HG03097 (cell line): ENCODE data around the gene MRPL54.

Source experiments
- ATAC-seq: cut with Tn5 transposase; IDR thresholded peaks from one replicate; pipeline ENCODE4 v1.9.1; 2021; ENCODE audit not compliant: unreplicated experiment, low FRiP score

The MRPL54 gene

GRCh38 chr19:3767050-3767449 is 4.6 kb downstream of the MRPL54 start:
- no peak for ATAC-seq

GRCh38 chr19:3768015-3768747 is 5.7 kb downstream of the MRPL54 start:
- no peak for ATAC-seq

GRCh38 chr19:3768748-3769099 is 6.2 kb downstream of the MRPL54 start:
- no peak for ATAC-seq

- ATAC-seq = no peak
These were observed 7.0 kb downstream of the MRPL54 start for GRCh38 chr19:3769494-3769893.

- no peak for ATAC-seq
These were observed 7.9 kb downstream of the MRPL54 start for GRCh38 chr19:3770136-3770999.

GRCh38 chr19:3771000-3771905 is 8.8 kb downstream of the MRPL54 start:
- ATAC-seq = no peak

- no peak for ATAC-seq
These were observed 9.5 kb downstream of the MRPL54 start, which contains the start of gene RAX2 for GRCh38 chr19:3771906-3772455. Gene RAX2 (minus strand): TSS chr19:3772228. CDS start chr19:3771742, 486 bp downstream.

GRCh38 chr19:3773814-3774515 is 11.5 kb downstream of the MRPL54 start:
- ATAC-seq = no peak

GRCh38 chr19:3774621-3775373 is 12.3 kb downstream of the MRPL54 start:
- no peak for ATAC-seq

GRCh38 chr19:3775374-3775711 is 12.9 kb downstream of the MRPL54 start:
- ATAC-seq = no peak

- no peak for ATAC-seq
These were observed 13.3 kb downstream of the MRPL54 start for GRCh38 chr19:3775831-3776230.

GRCh38 chr19:3776479-3777040 is 14.1 kb downstream of the MRPL54 start:
- no peak for ATAC-seq

GRCh38 chr19:3778104-3778867 is 15.8 kb downstream of the MRPL54 start:
- no peak for ATAC-seq

GRCh38 chr19:3778899-3779723 is 16.6 kb downstream of the MRPL54 start:
- no peak for ATAC-seq

GRCh38 chr19:3780786-3781304 is 18.4 kb downstream of the MRPL54 start:
- ATAC-seq = no peak

- ATAC-seq = no peak
These were observed 19.1 kb downstream of the MRPL54 start for GRCh38 chr19:3781603-3782002.

GRCh38 chr19:3782330-3782729 is 19.8 kb downstream of the MRPL54 start:
- ATAC-seq = no peak
